Fibroblast of skin of abdomen (primary cell): ENCODE results near the gene PRKAR1B.

Source experiments
- DNase-seq: peaks from one replicate; pipeline ENCODE4 v3.0.0-alpha.2; 2013

PRKAR1B gene

DNA sequence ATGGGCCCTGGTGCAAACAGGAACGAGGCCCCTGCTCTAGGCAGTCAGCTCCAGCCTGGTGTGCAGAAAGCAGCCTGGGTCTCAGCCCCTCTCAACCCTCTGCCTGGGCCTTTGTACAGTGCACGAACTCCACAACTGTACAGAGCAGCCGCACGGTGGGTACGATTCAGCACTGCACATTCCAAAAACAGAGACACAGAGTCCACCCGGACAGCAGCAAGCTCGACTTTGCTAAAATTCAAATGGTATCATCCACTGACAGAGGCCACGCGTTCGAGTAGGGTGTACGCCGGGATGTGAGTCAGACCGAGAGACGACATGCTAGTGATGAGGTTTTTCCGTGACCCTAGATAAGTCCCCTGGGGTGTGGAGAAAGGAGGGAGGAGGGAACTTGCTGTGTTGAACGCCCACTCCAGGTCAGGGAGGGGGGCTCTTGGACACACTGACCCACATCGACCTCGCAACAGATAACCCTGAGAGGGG, 141.8 kb downstream of the PRKAR1B start:
- DNase-seq: no peak

DNA sequence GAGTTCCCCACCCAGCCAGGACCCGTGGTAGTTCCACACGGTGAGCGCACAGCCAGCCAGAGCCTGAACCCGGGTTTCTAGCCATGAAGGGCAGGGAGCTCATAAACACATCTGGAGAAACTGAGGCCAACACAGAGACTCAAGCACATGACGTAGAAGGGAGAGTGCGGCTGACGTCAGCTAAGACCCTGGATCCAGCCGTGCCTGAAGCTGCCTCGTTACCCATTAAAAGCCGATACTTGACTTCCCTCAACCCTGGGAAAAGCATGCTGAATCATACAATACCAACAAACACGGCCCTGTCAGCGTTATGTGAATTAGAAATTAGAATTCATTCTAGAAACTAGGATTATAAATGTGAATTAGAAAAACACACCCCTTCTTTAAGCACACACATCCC, 142.3 kb downstream of the PRKAR1B start:
- DNase-seq: no peak

DNA sequence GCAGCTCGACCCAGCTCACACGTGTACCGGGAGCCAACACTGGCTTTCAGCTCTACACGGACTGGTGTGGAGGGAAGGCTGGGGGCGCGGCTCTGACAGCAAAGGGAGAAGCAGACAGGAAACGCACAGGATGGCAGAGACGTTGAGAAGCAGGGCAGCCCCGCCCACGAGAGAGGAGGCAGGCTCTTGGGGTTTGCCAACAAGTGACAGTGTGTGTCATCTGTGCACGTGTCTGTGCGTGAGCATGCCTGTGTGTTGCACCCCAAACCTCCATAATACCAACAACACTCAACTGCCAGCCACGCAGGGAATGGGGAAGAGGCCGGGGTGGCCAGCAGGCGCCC, 143.0 kb downstream of the PRKAR1B start:
- no peak for DNase-seq

DNA sequence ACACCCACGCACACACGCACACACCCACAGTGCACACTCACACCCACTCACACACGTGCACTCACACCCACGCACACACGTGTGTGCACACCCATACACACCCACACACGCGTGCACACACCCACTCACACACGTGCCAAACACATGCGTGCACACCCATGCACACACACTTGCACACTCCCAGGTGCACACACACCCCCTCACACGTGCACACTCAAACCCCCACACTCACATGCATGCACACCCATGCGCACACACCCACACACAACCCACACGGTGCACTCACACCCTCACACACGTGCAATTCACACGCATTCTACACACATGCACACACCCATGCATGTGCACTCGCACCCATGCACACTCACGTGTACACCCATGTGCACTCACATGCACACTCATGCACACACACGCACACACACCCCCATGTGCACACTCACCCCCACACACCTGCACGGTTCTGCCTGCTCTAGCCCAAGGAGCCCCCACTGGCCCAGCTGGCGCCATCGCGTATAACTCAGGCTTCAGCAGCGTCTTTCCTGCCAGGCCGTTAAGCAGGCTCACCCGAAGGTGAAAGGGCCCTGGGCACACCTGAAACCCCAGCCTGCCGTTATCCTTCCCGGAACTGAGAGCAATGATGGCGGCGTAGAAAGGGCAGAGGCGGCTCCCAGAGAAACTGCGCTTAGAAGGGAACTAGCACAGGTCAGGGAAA, 143.5 kb downstream of the PRKAR1B start:
- no peak for DNase-seq

DNA sequence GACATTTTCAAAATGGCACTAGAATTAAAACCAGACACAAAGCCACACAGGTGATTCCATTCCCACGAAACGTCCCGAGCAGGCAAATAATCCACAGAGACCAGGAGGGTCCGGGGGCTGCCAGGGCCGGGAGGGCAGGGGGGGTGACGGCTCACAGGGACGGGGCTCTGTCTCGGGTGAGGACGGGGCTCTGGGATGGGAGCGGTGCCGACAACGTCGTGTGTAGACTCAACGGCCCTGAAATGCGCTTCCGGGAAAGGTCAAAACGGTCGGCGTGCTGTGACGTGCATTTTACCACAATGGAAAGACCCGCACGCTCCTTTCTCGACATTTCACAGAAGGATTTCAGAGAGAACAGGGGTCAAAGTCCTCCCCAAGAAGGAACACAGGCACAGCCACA, 144.2 kb downstream of the PRKAR1B start:
- no peak for DNase-seq

DNA sequence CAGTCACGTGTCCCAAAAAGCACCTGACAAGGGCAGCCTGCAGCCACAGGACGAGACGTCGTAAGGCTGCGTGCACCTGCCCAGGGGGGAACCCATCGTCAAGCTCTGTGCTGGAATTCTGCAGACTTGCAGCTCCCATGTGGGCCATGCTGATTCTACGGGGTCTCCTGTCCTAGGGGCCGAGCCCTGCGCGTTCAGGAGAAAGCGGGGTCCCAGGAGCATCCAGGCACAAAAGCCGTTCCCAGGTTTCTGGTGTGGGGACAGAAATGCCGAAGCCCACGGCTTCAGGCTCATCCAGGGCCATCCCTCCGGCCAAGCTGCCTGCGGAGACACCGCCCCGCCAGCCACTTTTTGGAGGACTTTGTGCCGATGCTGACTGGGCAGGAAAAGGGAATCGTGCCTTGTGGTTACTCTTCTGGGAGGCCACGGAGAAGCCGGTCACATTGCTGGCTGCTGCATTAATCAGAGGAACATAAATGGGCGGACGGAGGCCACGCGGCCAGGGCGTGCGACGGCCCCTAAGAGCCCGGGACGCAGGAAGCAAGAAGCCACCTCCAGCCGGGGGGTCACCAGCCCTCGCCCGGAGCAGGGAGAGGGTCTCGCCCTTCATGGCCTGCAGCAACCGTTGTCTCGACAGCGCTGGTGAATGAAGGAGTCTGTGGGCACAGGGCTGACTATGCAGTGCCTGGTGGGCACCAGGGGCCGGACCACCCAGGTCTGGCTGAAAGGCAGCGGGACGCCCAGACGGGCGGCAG, 144.8 kb downstream of the PRKAR1B start:
- no peak for DNase-seq

DNA sequence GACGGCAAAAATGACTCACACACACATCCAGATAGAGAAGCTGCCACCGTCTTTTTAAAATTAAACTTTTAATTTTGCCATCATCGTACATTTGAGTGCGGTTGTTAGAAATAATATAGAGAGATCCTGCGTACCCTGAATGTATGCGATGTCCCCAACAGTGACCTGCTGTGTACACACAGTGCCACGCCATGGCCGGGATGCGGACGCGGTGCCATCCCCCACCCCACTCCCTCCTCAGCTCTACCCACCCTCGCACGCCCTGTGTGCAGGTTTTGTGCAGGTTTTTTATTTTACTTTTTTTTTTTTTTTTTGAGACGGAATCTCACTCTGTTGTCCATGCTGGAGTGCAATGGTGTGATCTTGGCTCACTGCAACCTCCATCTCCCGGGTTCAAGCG, 148.7 kb downstream of the PRKAR1B start:
- no peak for DNase-seq

DNA sequence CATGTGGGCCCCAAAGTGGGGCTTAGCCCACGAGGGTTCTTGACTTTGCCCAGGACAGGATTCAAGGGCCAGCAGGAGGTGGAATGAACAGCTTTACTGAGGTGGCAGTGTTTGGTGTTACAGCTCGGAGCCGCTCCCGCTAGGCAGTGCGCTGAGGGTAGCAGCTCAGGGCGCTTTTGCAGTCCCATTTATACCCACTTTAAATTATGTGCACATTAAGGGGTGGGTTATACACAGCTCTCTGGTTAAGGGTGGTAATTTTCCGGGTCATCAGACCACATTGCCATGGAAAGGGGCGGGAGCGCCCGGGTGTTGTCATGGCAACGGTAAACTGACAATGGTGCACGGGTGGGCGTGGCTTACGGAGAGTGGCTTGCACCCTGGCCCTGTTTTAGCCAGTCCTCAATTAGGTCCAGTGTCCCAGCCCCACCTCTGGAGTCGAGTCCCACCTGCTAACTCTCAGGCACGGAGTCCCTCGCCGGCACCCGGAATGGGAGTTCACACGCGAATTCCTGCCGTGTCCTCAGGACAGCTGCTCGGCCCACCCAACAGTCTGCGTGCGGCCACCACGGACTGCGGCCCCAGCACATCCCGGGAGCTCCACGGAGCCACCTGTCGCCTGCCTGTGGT, 149.2 kb downstream of the PRKAR1B start:
- DNase-seq: no peak

DNA sequence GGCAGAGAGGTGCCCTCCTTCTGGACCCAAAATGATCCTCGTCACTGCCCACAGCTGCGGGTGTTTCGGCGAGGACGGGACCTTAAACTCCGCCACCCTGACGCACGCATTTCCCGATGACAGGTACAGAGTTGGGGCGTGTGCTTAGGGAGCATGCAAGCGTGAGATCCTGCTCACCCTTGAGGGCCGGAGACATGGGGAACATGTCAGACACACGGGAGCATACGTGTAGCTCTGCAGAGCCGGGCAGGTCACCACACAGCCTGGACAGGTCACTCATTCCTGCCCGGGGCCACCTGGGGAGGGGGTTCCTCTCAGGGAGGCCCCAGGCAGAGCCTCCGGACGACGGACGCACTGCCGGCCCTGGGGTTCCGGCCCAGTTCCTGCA, 149.8 kb downstream of the PRKAR1B start:
- no peak for DNase-seq

DNA sequence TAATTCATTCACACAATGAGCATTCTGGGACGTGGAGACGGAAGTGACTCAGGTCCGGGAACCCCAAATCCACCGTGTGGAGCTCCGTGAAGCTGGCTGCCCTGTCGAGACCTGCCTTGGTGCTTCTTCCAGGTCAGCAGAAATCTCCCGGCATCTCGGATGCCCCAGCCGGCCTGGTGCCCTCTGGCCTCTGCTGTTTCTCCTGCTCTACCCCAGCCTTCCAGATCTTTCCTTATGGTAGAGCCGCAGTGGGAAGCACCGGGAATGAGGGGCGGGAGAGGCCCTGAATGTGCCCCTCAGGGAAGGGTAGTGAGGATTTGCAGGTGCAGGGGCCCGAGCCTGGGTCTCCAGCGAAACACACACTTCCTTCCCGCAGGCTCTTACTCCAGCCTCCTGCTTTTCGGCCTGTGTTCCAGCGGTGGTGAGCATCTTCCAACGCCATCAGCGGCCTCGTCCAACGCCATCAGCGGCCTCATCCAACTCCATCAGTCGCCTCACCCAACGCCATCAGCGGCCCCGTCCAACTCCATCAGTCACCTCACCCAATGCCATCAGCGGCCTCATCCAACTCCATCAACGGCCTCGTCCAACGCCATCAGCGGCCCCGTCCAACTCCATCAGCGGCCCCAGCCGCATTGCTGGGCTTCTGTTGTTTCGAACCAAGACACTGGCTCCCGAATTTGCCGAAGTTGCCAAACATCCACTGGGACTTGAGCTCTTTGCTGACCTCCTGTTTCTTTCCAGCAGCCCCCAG, 150.4 kb downstream of the PRKAR1B start:
- DNase-seq: no peak

DNA sequence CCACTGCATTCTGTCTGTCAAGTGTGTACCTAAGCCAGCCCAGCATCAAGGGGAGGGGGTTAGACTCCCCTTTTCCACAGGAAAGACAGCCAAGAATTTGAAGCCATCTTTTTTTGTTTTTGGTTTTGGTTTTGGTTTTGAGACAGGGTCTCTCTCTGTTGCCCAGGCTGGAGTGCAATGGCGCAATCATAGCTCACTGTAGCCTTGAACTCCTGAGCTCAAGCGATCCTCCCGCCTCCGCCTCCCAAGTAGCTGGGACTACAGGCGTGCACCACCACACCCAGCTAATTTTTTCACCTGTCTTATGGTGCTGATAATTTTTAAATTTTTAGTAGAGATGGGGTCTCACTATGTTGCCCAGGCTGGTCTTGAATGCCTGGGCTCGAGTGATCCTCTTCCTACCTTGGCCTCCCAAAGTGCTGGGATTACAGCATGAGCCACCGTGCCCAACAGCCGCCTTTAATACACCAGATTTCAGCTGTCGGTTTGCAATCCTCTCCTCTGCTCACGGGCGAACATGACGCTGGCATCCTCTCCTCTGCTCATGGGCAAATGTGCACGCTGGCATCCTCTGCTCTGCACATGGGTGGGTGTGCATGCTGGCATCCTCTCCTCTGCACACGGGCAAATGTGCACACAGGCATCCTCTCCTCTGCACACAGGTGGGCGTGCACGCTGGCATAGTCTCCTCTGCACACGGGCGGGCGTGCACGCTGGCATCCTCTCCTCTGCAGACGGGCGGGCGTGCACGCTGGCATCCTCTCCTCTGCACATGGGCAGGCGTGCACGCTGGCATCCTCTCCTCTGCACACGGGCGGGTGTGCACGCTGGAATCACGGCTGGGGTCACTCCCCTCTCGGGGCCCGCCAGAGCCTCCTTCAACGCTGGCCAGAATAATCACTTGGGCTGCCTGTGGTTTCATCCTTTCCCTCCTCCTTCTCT, 151.4 kb downstream of the PRKAR1B start:
- DNase-seq: no peak

DNA sequence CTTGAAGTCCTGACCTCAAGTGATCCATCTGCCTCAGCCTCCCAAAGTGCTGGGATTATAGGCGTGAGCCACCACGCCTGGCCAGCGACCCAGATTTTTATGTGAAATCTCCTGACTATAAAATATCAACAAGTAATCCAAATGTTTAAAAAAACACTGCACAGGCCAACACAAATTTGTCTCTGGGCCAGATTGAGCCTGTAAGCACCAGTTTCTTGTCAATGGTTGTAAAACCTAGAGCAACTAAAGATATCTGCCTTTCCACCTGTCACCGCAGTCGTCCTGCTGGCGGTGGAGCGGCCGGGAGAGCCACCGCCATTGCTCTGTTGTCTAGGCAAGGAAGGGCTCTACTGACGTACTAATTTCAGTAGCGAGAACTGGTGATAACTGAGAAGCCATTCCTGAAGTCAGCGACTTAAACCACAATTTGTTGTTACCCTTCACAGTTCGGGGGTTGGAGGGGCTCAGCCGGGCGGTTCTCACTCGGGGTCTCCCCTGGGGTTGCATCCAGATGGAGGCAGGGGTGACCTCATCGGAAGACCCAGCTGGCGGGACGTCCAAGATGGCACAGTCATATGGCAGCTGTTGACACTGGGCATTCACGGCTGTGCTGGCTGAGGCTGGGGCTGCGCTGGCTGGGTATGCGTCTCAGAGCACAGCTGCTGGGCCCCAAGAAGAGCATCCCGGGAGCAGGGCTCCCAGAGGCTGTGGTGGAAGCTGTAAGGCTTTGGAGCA, 152.3 kb downstream of the PRKAR1B start:
- no peak for DNase-seq

DNA sequence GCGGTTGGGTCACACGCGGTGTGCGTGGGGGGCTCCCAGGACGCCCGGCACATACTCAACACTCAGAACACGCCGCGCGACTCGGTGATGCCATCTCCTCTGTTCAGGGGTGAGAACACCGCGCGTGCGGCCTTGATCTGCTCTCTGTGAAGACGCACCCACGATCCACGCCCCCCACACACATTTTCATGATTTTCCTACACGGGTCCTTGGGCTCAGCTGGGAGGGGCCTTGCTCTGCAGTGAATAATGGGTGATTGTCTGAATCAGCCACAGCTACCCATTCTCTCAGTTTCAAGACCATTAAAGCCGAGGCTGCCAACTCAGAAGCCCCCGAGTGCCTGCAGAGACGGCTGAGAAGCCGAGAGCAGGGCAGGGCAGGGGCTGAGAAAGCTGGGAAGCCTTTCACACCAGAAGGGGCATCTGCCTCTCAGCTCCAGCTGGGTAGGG, 153.1 kb downstream of the PRKAR1B start:
- DNase-seq: no peak

DNA sequence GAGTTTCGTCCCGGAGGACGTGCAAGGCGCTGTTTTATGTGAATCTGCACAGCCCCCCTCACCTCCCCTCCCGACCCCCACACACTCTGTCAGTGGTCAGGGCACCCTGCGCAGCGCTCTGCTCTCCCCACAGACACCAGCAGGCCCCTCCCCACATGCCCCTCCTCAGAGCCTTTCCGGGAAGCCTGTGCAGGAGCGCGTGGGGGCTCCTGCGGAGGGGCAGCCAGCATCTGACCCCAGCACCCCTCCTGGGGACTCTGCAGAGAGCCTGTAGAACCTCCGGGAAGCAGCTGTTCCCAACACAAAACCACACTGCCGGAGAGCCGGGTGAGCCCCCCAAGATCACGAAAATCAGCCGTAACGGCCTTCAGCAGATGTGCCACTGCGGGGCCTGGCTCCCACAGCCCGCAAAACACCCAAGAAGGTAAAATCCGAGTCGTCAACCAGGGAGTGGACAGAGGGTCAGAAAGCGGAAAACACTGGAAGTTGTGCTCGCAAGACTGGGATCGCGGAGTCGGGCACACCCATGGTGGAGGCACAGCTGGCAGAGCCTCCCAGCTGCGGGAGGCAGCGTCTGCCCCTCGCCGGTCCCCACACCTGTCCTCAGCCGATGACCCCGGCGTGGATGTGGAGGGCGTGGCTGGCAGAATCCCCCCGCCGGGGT, 153.7 kb downstream of the PRKAR1B start:
- DNase-seq: no peak

DNA sequence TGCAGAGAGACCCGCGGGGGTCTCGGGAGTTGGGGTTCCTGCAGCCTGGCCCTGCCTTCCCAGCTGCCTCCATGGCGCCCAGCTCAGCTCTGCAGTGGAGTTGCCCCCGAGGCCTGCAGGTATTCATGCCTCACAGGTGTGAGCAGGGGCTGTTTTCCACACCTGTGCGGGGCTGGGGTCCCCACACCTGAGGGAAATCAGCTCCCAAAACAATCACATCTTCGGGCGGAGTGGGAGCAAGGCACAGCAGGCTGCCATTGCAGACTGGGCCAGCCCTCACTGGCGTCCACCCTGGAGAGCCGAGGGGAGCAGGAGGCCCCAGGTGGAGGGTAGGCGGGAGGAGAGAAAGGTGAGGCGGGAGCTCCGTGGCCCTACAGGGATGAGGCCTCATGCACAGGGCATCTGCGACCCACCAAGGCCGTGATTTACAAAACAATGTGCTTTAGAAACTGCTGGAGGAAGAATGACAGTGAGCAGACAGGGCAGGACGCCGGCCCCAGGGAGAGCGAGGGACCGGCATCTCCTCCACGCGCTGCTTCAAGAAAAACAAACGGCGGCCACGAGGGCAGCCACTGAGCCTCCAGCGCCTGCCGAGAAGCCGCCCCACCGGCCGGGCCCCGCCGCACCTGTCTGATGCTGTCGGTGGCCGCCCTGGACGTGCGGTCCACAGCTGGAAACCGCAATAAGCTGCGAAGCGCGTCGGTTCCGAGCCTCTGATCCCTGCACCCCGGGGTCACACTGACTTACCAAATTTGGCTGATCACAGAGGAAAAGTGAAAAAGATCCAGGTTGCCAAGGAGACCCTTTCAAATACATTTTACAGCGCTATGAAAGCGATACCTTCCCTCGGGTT, 154.4 kb downstream of the PRKAR1B start:
- no peak for DNase-seq

DNA sequence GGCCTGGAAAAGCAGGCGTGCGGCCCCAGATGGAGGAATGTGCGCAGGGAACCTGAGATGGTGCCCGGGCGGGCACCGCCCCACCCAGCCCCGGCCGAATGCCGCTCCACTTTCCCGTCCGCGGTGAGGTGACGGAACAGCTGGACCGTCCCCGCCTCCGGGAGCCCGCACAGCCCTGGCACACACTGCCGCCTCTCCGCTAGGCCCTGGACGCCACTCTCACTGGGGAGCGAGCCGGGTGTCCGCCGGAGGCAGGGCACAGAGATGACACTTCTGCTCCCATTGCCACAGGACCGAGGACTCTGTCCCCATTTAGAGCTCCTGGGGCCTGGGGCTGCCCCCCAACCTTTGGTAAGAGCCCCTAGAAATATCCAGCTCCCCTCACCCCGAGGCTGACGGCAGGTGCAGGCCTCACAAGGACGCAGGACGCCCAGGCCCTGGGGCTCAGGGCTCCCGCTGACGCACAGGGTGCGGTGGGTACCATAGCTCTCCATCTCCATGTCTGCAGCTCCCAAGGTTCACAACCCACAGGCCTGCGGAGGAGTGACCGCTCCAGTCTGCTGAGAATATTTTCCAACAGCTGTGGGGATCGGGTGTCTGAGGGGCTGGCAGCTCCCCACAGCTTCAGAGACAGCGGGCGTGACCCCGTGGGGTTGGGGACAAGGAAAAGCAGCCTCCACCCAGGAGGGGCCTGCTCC, 155.2 kb downstream of the PRKAR1B start:
- DNase-seq: no peak

DNA sequence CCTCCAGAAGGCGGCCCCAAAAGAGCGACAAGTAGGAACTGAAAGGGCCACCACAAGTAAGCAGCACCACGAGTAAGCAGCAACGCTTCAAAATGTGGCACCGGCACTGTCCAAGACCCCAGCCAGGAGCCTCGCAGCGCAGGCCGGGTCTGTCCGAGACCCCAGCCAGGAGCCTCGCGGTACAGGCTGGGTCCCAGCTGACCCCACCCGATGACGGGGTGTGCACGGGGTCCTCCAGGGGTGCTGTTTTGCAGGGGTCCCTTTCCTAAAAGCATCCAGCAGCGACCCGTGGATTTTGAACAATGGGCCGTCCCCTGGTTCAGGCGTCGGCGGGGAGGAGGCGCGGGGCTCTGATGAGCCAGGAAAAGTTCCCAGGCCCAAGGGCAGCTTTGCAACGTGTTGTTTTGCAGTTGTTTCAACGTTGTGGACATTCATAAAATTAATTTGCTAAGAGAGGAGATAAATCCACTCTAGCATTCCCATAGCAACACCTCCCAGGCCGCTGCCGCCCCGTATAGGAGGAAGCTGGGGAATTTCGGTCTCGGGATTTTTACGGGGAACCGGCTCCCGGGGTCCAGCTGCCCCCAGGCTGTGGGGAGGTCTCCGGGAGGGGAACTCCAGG, 155.9 kb downstream of the PRKAR1B start:
- no peak for DNase-seq

DNA sequence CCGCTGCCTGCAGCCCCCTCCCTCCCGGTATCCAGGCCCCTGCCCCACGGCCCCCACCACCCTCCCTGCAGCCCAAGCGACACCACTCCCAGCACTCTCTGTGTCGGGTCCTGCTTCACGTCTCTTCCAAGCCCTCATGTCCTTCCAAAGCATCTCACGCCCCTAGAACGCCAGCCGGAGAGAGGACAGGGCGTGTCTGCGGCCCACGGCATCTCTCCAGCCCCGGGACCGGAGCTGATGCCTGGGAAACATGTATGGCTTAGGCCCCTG, 156.3 kb downstream of the PRKAR1B start:
- no peak for DNase-seq
